ENCODE data around the gene ALDH1L1. TPM values are rescaled to one million over a fixed set of nuclear protein-coding genes. Genes with fewer than 3 reads are reported as not detected.

ALDH1L1 gene
- total RNA-seq, 1 experiment from 2014 or later = not detected

GRCh38 chr3:126083913-126084767, 96.2 kb downstream of the ALDH1L1 start, which contains the start of gene SLC41A3:
Gene SLC41A3, minus strand, starts transcription at chr3:126084124. Its CDS starts 15,905 bp downstream, at chr3:126068219.
- Histone ChIP-seq H3K4me1 (ENCODE audit: insufficient read depth, low read length) (peaks cover 11% of the 10 kb centered on the region), H3K4me2 (ENCODE audit: low read length) (peak within 1 kb of the TSS; percentile 96), H3F3A (ENCODE audit: low read length, unreplicated experiment) (no peaks in the 10 kb centered on the region), H2AFZ (ENCODE audit: low read length) (peak within 1 kb of the TSS; percentile 74), H3K9ac (ENCODE audit: low read length) (peak within 1 kb of the TSS; percentile 61), H3K27me3 (ENCODE audit: low read length) (no peaks in the 10 kb centered on the region), H3K9me3 (ENCODE audit: low read length) (0 out of 2 replicates have a peak, but pooled peaks cover 4% of the 10 kb centered on the region), H3K36me3 (ENCODE audit: low read depth, low read length) (no peaks in the 10 kb centered on the region; the same call in 1 of the 2 replicates), H3K27ac (ENCODE audit: low read length) (no peak within 1 kb of the TSS), H3K79me2 (ENCODE audit: low read length) (no peaks in the 10 kb centered on the region), H4K20me1 (ENCODE audit: low read length) (no peaks in the 10 kb centered on the region), H3K4me3 (ENCODE audit: low read length) (peak within 1 kb of the TSS; percentile 73), H3K9me2 (replicated peaks; ENCODE audit: low read length) (no peaks in the 10 kb centered on the region)
- BruUV-seq (replicated peaks) = no TSS peak
- TF ChIP-seq CTCF (conservative IDR thresholded peaks at IDR 0.05; ENCODE audit: low read depth, low read length) (peak; percentile 32; the same call in 1 of the 2 replicates), EZH2 (IDR thresholded peaks at IDR 0.05; ENCODE audit: low read length, unreplicated experiment) (no peak), EZH2phosphoT487 (IDR thresholded peaks at IDR 0.05; ENCODE audit: borderline replicate concordance, low read length) (no peak)
- ChIA-PET POLR2A (ENCODE audit: unreplicated experiment) (interaction anchor here (0.6 kb wide), 1 partner anchor 95 kb away, joined by 4 read pairs; no protein-coding TSS in a partner anchor), CTCF (no interaction called here)
- peak; percentile 88 for ATAC-seq
- DNase-seq = peak; percentile 73
- intact Hi-C loops (cut with micrococcal nuclease) = loop anchor here (5.0 kb wide), 1 partner anchor 157 kb away; no protein-coding TSS in a partner anchor

GRCh38 chr3:126083511-126083912, 96.9 kb downstream of the ALDH1L1 start:
- Histone ChIP-seq H3K4me3 (ENCODE audit: low read length) (peak overlapping the region; percentile 73), H3K4me2 (ENCODE audit: low read length) (peak overlapping the region; percentile 96), H3K9me2 (replicated peaks; ENCODE audit: low read length) (no peaks in the 10 kb centered on the region), H3K4me1 (ENCODE audit: insufficient read depth, low read length) (peaks cover 11% of the 10 kb centered on the region), H2AFZ (ENCODE audit: low read length) (peak overlapping the region; percentile 74), H3F3A (ENCODE audit: low read length, unreplicated experiment) (no peaks in the 10 kb centered on the region), H3K79me2 (ENCODE audit: low read length) (no peaks in the 10 kb centered on the region), H3K9ac (ENCODE audit: low read length) (peak overlapping the region; percentile 61), H3K27me3 (ENCODE audit: low read length) (no peaks in the 10 kb centered on the region), H3K9me3 (ENCODE audit: low read length) (0 out of 2 replicates have a peak, but pooled peaks cover 4% of the 10 kb centered on the region), H3K27ac (ENCODE audit: low read length) (no peak overlapping the region), H4K20me1 (ENCODE audit: low read length) (no peaks in the 10 kb centered on the region), H3K36me3 (ENCODE audit: low read depth, low read length) (no peaks in the 10 kb centered on the region; the same call in 1 of the 2 replicates)
- DNase-seq (peak; percentile 34), ATAC-seq (peak; percentile 53)
- no TSS peak for BruUV-seq (replicated peaks)
- POLR2A ChIA-PET (ENCODE audit: unreplicated experiment) = no interaction called here
- CTCF ChIA-PET = no interaction called here
- intact Hi-C loops (cut with micrococcal nuclease) = loop anchor here (5.0 kb wide), 1 partner anchor 156 kb away; no protein-coding TSS in a partner anchor
- TF ChIP-seq EZH2 (IDR thresholded peaks at IDR 0.05; ENCODE audit: low read length, unreplicated experiment) (no peak), EZH2phosphoT487 (IDR thresholded peaks at IDR 0.05; ENCODE audit: borderline replicate concordance, low read length) (no peak), CTCF (conservative IDR thresholded peaks at IDR 0.05; ENCODE audit: low read depth, low read length) (no peak)

Measured in PC-3 (cell line).